ENCODE data around the gene COMMD7. TPM values are rescaled to one million over a fixed set of nuclear protein-coding genes. Genes with fewer than 3 reads are reported as not detected.
A peak's percentile ranks its signal among the peaks of the same experiment; 100 is the strongest.

Gene COMMD7
- total and polyA plus RNA-seq, 5 donors from 2014 or later: 52.3 to 157 (median 127) TPM

DNA sequence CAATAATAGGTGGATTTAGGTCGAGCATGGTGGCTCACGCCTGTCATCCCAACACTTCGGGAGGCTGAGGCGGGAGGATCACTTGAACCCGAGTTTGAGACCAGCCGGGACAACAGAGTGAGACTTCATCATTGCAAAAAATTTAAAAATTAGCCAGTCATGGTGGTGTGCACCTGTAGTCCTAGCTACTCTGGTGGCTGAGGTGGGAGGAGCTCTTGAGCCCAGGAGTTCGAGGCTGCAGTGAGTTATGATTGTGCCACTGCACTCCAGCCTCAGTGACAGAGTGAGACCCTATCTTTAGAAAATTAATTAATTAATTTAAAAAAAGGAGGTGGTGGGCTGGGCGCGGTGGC is 56.1 kb downstream of the COMMD7 start:
- no peak overlapping the region for H3K4me3 Mint-ChIP-seq
- no peak for DNase-seq
- peaks cover 1% of the 10 kb centered on the region for H3K36me3 Mint-ChIP-seq
- Histone ChIP-seq H3K4me3 (ENCODE audit: low read depth, low read length) (no peak overlapping the region), H3K27me3 (ENCODE audit: control insufficient read depth, insufficient read depth, low read length) (no peaks in the 10 kb centered on the region), H3K9me3 (ENCODE audit: control insufficient read depth in 2 of 2, low read length in 2 of 2) (no peaks in the 10 kb centered on the region), H3K4me1 (ENCODE audit: control insufficient read depth, insufficient read depth, low read length, poor library complexity, severe bottlenecking) (no peaks in the 10 kb centered on the region), H3K27ac (ENCODE audit: insufficient read depth, low read length, poor library complexity, severe bottlenecking) (no peak overlapping the region), H3K36me3 (ENCODE audit: control insufficient read depth, insufficient read depth, low read length) (peaks cover under 1% of the 10 kb centered on the region)
- ATAC-seq (ENCODE audit: low read depth in 2 of 2): no peak
- no peaks in the 10 kb centered on the region for H3K9me3 Mint-ChIP-seq
- H3K4me1 Mint-ChIP-seq: peaks cover 0 to 5% (median 2%) of the 10 kb centered on the region in 4 donors
- peak overlapping the region in 1 of 3 donors; percentile 32 for H3K27ac Mint-ChIP-seq
- no peaks in the 10 kb centered on the region for H3K27me3 Mint-ChIP-seq

- no peaks in the 10 kb centered on the region for H3K9me3 ChIP-seq (ENCODE audit: control insufficient read depth in 2 of 2, low read length in 2 of 2)
- H3K27ac Mint-ChIP-seq: peak overlapping the region in 1 of 3 donors; percentile 32
- H3K4me3 ChIP-seq (ENCODE audit: low read depth, low read length): no peak overlapping the region
- no peak overlapping the region for H3K27ac ChIP-seq (ENCODE audit: insufficient read depth, low read length, poor library complexity, severe bottlenecking)
- no peaks in the 10 kb centered on the region for H3K27me3 Mint-ChIP-seq
- H3K4me1 ChIP-seq (ENCODE audit: control insufficient read depth, insufficient read depth, low read length, poor library complexity, severe bottlenecking): no peaks in the 10 kb centered on the region
- H3K27me3 ChIP-seq (ENCODE audit: control insufficient read depth, insufficient read depth, low read length): no peaks in the 10 kb centered on the region
- DNase-seq: no peak
- H3K36me3 Mint-ChIP-seq: no peaks in the 10 kb centered on the region
- no peaks in the 10 kb centered on the region for H3K9me3 Mint-ChIP-seq
- peaks cover 0 to 7% (median 3%) of the 10 kb centered on the region in 4 donors for H3K4me1 Mint-ChIP-seq
- H3K36me3 ChIP-seq (ENCODE audit: control insufficient read depth, insufficient read depth, low read length): no peaks in the 10 kb centered on the region
- no peak overlapping the region for H3K4me3 Mint-ChIP-seq
- no peak for ATAC-seq (ENCODE audit: low read depth in 2 of 2)
Measured at GRCh38 chr20:32686530-32687179, 56.6 kb downstream of the COMMD7 start.

DNA sequence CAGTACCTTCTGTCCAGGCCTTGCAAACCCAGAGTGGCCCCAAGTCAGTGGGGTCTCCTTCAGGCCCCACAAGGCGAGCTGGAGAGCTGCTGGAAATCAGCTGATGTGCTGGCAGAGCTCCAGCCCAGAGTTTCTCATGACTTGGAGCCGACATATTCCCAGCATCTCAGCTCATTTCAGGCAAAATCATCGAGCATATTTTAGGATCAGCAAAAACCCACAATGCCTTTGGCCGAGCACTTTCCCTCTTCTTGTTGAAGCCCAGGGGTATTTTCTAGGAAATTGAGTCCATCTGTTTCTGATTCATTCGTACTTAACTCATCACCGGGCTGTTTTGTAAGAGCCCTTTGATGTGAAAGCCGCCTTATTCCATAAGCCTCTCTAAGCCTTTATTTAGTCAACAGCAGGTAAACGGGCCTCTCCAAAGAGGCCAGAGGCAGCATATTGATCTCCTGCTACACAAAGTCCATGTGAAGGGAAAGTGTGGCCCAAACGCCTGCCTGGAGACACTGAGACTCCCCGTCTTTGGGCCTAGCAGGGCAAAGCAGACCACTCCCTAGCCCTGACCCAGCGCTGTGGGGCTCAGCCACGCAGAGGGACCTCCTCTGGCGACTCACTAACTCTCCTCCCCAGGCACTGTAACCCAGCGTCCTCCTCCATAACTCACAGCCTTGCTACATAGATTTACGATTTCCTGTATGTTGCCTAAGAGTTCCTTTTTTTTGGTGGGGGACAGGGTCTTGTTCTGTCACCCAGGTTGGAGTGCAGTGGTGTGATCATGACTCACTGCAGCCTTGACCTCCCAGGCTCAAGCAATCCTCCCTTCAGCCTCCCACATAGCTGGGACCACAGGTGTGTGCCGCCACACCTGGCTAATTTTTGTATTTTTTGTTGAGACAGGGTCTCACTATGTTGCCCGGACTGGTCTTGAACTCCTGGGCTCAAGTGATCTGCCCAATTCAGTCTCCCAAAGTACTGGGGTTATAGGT is 57.4 kb downstream of the COMMD7 start:
- peaks cover 0 to 8% (median 4%) of the 10 kb centered on the region in 4 donors for H3K4me1 Mint-ChIP-seq
- H3K36me3 Mint-ChIP-seq: no peaks in the 10 kb centered on the region
- H3K4me3 Mint-ChIP-seq: no peak overlapping the region
- no peak for DNase-seq
- ATAC-seq (ENCODE audit: low read depth in 2 of 2): no peak
- no peak overlapping the region for H3K27ac Mint-ChIP-seq
- no peaks in the 10 kb centered on the region for H3K9me3 ChIP-seq (ENCODE audit: control insufficient read depth in 2 of 2, low read length in 2 of 2)
- no peak overlapping the region for H3K4me3 ChIP-seq (ENCODE audit: low read depth, low read length)
- H3K4me1 ChIP-seq (ENCODE audit: control insufficient read depth, insufficient read depth, low read length, poor library complexity, severe bottlenecking): no peaks in the 10 kb centered on the region
- no peaks in the 10 kb centered on the region for H3K36me3 ChIP-seq (ENCODE audit: control insufficient read depth, insufficient read depth, low read length)
- H3K27me3 Mint-ChIP-seq: no peaks in the 10 kb centered on the region
- H3K27ac ChIP-seq (ENCODE audit: insufficient read depth, low read length, poor library complexity, severe bottlenecking): no peak overlapping the region
- no peaks in the 10 kb centered on the region for H3K27me3 ChIP-seq (ENCODE audit: control insufficient read depth, insufficient read depth, low read length)
- H3K9me3 Mint-ChIP-seq: no peaks in the 10 kb centered on the region

DNA sequence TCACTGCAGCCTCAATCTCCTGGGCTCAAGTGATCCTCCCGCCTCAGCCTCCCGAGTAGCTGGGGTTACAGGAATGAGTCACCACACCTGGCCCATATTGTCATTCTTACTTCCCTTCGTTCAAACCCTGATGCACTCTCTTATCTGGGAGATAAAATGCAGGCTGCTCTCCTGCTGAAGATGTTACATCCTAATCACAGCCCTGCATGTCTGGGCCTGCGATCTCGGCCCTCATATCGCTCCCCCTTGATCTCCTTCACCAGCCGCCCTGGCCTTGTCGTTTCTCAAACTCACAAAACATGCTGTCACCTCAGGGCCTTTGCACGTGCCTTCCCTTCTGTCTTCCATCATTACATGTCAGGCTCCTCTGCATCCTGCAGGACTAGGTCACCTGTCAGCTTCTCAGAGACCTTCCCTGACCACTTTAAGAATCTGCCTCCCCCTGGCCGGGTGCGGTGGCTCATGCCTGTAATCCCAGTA is 60.7 kb downstream of the COMMD7 start:
- no peaks in the 10 kb centered on the region for H3K36me3 Mint-ChIP-seq
- Histone ChIP-seq H3K36me3 (ENCODE audit: control insufficient read depth, insufficient read depth, low read length) (no peaks in the 10 kb centered on the region), H3K4me3 (ENCODE audit: low read depth, low read length) (no peak overlapping the region), H3K4me1 (ENCODE audit: control insufficient read depth, insufficient read depth, low read length, poor library complexity, severe bottlenecking) (no peaks in the 10 kb centered on the region), H3K9me3 (ENCODE audit: control insufficient read depth in 2 of 2, low read length in 2 of 2) (no peaks in the 10 kb centered on the region), H3K27ac (ENCODE audit: insufficient read depth, low read length, poor library complexity, severe bottlenecking) (no peak overlapping the region), H3K27me3 (ENCODE audit: control insufficient read depth, insufficient read depth, low read length) (no peaks in the 10 kb centered on the region)
- DNase-seq (no peak), ATAC-seq (ENCODE audit: low read depth in 2 of 2) (no peak)
- H3K4me3 Mint-ChIP-seq: no peak overlapping the region
- no peak overlapping the region for H3K27ac Mint-ChIP-seq
- no peaks in the 10 kb centered on the region for H3K9me3 Mint-ChIP-seq
- H3K27me3 Mint-ChIP-seq: no peaks in the 10 kb centered on the region
- H3K4me1 Mint-ChIP-seq: peaks cover 0 to 8% (median 6%) of the 10 kb centered on the region in 4 donors

DNA sequence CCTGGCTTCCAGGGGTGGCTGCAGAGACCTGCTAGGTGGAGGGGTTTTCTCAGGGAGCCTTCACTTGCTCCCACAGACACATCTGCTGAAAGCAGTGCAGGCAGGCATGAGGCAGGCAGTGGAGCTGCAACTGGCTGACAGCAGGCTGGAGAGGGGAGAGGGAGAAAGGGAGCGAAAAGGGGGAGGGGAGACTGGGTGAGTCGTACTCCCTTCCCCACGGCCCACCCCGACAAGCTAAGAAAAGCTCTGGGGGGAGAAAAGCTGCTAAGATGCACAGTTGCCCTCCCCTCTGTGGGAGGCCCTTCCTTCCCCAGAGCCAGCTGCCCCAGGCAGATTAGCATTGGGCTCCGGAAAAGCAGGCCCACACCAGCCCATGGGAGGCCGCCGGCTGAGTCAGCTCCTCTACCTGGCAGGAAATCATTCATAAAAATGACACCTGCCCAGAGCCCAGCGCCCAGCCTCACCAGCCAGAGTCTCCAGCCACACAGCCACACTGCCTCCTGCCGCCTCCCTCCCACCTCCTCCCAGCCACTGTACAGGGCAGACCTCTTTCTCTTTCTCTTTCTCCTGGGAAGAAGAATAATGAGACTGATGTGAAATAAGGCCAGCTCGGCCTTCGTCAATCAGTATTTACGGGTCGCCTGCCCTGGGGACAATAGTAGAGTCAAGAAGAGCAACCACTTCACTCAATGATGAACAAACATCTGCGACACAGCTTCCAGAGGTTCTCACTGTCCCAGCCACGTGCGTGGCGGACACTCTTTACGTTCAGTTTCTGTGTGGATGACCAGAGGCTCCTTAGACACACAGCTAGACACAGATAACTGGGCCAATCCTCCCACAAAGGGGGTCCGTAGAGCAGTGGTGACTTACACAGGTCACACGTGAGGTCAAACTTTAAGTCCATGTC is 61.8 kb downstream of the COMMD7 start:
- peaks cover 4% of the 10 kb centered on the region for H3K27me3 Mint-ChIP-seq
- peak overlapping the region in 1 of 4 donors; percentile 65 for H3K4me3 Mint-ChIP-seq
- Histone ChIP-seq H3K27me3 (ENCODE audit: control insufficient read depth, insufficient read depth, low read length) (no peaks in the 10 kb centered on the region), H3K27ac (ENCODE audit: insufficient read depth, low read length, poor library complexity, severe bottlenecking) (no peak overlapping the region), H3K36me3 (ENCODE audit: control insufficient read depth, insufficient read depth, low read length) (no peaks in the 10 kb centered on the region), H3K4me3 (ENCODE audit: low read depth, low read length) (no peak overlapping the region), H3K4me1 (ENCODE audit: control insufficient read depth, insufficient read depth, low read length, poor library complexity, severe bottlenecking) (no peaks in the 10 kb centered on the region), H3K9me3 (ENCODE audit: control insufficient read depth in 2 of 2, low read length in 2 of 2) (no peaks in the 10 kb centered on the region)
- DNase-seq: peak in 1 of 3 donors; percentile 18
- H3K4me1 Mint-ChIP-seq: peaks cover 0 to 8% (median 6%) of the 10 kb centered on the region in 4 donors
- peak overlapping the region in 2 of 3 donors; percentile 68 to 71 for H3K27ac Mint-ChIP-seq
- peak in 1 of 2 donors; percentile 35 for ATAC-seq (ENCODE audit: low read depth in 2 of 2)
- H3K9me3 Mint-ChIP-seq: no peaks in the 10 kb centered on the region
- no peaks in the 10 kb centered on the region for H3K36me3 Mint-ChIP-seq

DNA sequence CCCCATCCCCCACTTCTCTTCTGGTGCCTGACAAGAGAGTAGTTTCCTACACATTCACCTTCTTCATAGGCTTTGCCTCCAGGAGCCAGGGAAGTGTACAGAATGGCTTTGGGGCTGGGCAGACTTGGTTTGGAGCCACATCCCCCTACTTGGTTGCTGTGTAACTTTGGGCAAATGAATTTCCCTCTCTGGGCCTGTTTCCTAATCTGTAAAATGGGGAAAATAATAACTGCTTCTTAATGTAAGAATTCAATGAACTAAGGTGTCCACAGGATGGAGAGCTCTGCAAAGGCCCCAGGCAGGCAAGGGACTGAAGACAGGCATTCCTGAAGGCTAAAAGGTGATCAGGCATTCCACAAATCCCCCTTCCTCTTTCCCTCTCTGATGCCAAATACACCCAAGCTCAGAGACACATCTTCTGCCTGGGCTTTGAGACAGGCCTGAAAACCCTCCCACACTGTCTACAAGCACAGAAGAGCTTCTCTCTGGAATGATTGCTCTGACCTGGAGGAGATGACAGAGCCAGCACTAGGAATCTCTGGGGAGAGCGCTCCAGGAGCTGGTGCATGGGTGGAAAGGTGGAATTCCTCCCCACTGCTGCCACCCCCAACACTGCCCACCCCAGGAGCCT is 62.6 kb downstream of the COMMD7 start:
- peak overlapping the region in 1 of 4 donors; percentile 65 for H3K4me3 Mint-ChIP-seq
- Histone ChIP-seq H3K9me3 (ENCODE audit: control insufficient read depth in 2 of 2, low read length in 2 of 2) (no peaks in the 10 kb centered on the region), H3K27ac (ENCODE audit: insufficient read depth, low read length, poor library complexity, severe bottlenecking) (no peak overlapping the region), H3K4me3 (ENCODE audit: low read depth, low read length) (no peak overlapping the region), H3K36me3 (ENCODE audit: control insufficient read depth, insufficient read depth, low read length) (no peaks in the 10 kb centered on the region), H3K27me3 (ENCODE audit: control insufficient read depth, insufficient read depth, low read length) (no peaks in the 10 kb centered on the region), H3K4me1 (ENCODE audit: control insufficient read depth, insufficient read depth, low read length, poor library complexity, severe bottlenecking) (no peaks in the 10 kb centered on the region)
- H3K27me3 Mint-ChIP-seq: peaks cover 4% of the 10 kb centered on the region
- no peak for DNase-seq
- peak overlapping the region in 2 of 3 donors; percentile 48 to 55 for H3K27ac Mint-ChIP-seq
- no peak for ATAC-seq (ENCODE audit: low read depth in 2 of 2)
- no peaks in the 10 kb centered on the region for H3K9me3 Mint-ChIP-seq
- H3K4me1 Mint-ChIP-seq: peaks cover 0 to 8% (median 6%) of the 10 kb centered on the region in 4 donors
- no peaks in the 10 kb centered on the region for H3K36me3 Mint-ChIP-seq

DNA sequence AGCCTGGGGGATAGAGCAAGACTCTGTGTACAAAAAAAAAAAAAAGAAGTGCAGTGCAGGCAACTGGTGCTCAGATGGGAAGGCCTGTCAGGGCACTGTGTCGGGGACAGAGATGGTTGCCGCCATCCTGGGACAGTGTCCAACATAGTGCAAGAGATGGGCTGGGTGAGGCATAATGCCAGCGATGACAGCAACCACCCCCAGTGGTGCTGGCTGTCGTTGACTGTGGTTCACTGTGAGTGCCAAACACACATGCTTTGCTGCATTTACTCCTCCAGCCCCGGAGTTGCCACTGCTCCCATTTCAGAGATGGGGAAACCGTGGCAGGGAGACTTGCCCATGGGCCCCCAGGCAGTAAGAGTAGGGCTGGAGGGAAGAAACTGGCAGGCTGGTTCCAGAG is 64.3 kb downstream of the COMMD7 start:
- Histone ChIP-seq H3K27ac (ENCODE audit: insufficient read depth, low read length, poor library complexity, severe bottlenecking) (no peak overlapping the region), H3K9me3 (ENCODE audit: control insufficient read depth in 2 of 2, low read length in 2 of 2) (no peaks in the 10 kb centered on the region), H3K36me3 (ENCODE audit: control insufficient read depth, insufficient read depth, low read length) (no peaks in the 10 kb centered on the region), H3K4me3 (ENCODE audit: low read depth, low read length) (no peak overlapping the region), H3K27me3 (ENCODE audit: control insufficient read depth, insufficient read depth, low read length) (no peaks in the 10 kb centered on the region), H3K4me1 (ENCODE audit: control insufficient read depth, insufficient read depth, low read length, poor library complexity, severe bottlenecking) (peaks cover 1% of the 10 kb centered on the region)
- H3K27ac Mint-ChIP-seq: no peak overlapping the region
- DNase-seq (no peak), ATAC-seq (ENCODE audit: low read depth in 2 of 2) (no peak)
- peaks cover 4% of the 10 kb centered on the region for H3K27me3 Mint-ChIP-seq
- H3K36me3 Mint-ChIP-seq: no peaks in the 10 kb centered on the region
- peaks cover 0 to 12% (median 9%) of the 10 kb centered on the region in 4 donors for H3K4me1 Mint-ChIP-seq
- H3K9me3 Mint-ChIP-seq: no peaks in the 10 kb centered on the region
- H3K4me3 Mint-ChIP-seq: no peak overlapping the region

Measured in CD4-positive, CD25-positive, alpha-beta regulatory T cell (primary cell).